GM21447 (cell line): ENCODE results near the gene PCGF6.
"Not testable (repeated sequence)": the region's sequence is repeated elsewhere in the genome, so short reads cannot be mapped to it uniquely, and the experiment has no call there.

Experiments
- ATAC-seq: cut with Tn5 transposase; IDR thresholded peaks from one replicate; pipeline ENCODE4 v1.9.1; 2021; ENCODE audit not compliant: unreplicated experiment

Gene PCGF6

DNA sequence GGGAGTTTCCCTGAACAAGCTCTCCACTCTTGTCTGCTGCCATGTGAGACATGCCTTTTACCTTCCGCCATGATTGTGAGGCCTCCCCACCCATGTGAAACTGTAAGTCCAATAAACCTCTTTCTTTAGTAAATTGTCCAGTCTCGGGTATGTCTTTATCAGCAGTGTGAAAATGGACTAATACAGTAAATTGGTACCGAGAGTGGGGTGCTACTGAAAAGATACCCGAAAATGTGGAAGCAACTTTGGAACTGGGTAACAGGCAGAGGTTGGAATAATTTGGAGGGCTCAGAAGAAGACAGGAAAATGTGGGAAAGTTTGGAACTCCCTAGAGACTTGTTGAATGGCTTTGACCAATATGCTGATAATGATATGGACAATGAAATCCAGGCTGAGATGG, 92.0 kb downstream of the PCGF6 start:
- ATAC-seq, result not testable (repeated sequence)

DNA sequence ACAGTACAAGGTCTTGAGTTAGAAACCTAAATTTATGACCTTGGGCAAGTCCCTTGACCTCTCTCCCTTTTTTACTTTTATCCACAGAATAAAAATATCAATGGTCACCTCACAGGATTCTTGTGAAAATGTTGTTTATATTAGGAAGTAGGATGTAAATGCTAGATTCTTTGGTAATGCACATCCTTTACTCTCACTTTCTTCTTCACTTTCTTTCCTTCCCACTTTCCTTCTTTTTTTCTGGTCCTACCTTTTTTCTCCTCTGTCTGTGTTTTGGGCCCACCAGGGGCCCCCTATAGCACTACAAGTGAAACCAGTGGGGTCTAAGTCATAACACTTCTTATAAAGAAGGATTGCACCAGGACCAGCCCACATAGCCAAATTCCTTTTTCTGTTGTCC, 93.1 kb downstream of the PCGF6 start:
- ATAC-seq, result no peak

GRCh38 chr10:103256613-103257012, 94.3 kb downstream of the PCGF6 start:
- no peak for ATAC-seq

DNA sequence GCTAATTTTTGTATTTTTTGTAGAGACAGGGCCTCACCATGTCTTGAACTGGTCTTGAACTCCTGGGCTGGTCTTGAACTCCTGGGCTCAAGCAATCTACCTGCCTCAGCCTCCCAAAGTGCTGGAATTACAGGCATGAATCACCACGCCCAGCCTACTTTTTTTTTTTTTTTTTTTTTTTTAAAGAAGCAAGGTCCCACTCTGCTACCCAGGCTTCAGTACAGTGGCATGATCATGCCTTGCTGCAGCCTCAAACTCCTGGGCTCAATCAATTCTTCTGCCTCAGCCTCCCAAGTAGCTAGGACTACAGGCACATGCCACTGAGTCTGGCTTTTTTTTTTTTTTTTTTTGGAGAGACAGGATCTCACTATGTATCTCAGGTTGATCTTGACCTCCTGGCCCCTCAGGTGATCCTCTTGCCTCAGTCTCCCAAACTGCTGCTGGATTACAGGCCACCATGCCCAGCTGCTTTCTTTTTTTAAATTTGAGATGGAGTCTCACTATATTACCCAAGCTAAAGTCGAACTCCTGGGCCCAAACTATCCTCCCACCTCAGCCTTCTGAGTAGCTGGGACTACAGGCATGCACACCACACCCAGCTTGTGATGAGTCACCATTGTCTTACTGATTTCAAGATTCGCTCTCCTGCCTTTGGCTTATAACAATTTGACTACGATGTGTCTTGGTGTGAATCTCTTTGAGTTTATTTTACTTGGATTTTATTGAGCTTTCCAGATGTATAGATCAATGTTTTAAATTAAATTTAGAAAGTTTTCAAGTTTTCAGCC, 96.2 kb downstream of the PCGF6 start:
- no peak for ATAC-seq

DNA sequence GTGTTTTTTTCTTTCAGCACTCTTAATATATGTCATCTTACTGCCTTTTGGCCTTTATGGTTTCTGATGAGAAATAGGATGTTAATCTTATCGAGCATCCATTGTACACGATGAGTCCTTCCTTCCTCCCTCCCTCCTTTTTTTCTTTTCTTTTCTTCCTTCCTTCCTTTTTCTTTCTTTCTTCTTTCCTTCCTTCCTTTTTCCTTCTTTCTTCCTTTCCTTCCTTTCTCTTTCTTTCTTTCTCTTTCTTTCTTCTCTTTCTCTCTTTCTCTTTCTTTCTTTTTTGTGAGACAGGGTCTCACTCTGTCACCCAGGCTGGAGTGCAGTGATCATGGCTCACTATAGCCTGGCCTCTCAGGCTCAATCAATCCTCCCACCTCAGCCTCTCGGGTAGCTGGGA, 96.8 kb downstream of the PCGF6 start:
- ATAC-seq, result no peak
